ENCODE measurements around the gene PPIL3. TPM values are rescaled to one million over a fixed set of nuclear protein-coding genes. Genes with fewer than 3 reads are reported as not detected.

Gene PPIL3
- total and polyA plus RNA-seq, 2 experiments from 2014 or later: 39.6 to 41.6 TPM

DNA sequence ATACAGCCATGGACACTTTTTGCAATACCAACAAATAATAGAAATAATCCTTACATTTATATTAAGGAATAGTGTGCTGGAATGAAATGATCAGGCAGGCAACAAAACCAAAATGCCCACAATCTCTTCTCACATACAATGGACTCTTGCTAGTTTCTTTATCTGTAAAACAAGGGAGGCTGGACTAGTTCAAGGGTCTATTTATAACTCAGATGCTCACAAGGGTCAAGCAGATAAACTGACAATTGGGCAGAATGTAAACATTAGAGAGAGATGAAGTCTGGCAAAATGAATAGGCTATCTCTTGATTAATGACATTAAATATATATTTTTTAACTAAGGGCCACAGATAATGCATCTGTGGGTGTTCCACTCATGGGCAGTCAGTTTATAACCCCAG lies 11.4 kb downstream of the PPIL3 start:
- H3K27me3 ChIP-seq (replicated peaks; ENCODE audit: insufficient read depth): no peaks in the 10 kb centered on the region
- no peak overlapping the region for H3K27ac ChIP-seq
- H3K4me1 ChIP-seq (ENCODE audit: insufficient read depth): no peaks in the 10 kb centered on the region
- H3K9ac ChIP-seq: no peak overlapping the region
- in situ Hi-C loops (cut with MboI): no loop called here
- no peak for DNase-seq
- TF ChIP-seq EZH2 (IDR thresholded peaks at IDR 0.05; ENCODE audit: insufficient read depth, poor library complexity, severe bottlenecking): no peak
- TF ChIP-seq EZH2phosphoT487 (IDR thresholded peaks at IDR 0.05; ENCODE audit: insufficient read depth, low read depth): no peak
- no peak overlapping the region for H2AFZ ChIP-seq
- no peak overlapping the region for H3K4me2 ChIP-seq (ENCODE audit: unreplicated experiment)
- H3K79me2 ChIP-seq (ENCODE audit: insufficient read depth): no peaks in the 10 kb centered on the region
- no peaks in the 10 kb centered on the region for H3K9me2 ChIP-seq (ENCODE audit: insufficient read depth)
- no peaks in the 10 kb centered on the region for H4K20me1 ChIP-seq (ENCODE audit: insufficient read depth)
- peaks cover 47% of the 10 kb centered on the region for H3K36me3 ChIP-seq (ENCODE audit: low read depth)
- H3K4me3 ChIP-seq: no peak overlapping the region
- no peaks in the 10 kb centered on the region for H3K9me3 ChIP-seq (ENCODE audit: low read depth)
- H3F3A ChIP-seq (ENCODE audit: insufficient read depth): no peaks in the 10 kb centered on the region

DNA sequence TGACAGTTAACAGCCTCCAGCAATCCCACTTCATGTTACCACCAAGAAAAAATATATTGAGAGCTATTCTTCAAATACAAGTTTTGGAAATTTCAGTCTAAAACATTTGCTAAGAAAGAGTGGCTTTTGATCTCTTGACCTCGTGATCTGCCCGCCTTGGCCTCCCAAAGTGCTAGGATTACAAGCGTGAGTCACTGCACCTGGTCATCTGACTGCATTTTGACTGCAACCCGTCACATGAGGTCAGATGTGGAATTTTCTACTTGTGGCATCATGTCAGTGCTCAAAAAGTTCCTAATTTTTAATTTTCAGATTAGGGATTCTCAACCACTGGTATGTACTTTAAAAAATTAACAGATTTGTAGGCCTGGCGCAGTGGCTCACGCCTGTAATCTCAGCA lies 15.3 kb downstream of the PPIL3 start:
- no peaks in the 10 kb centered on the region for H3K4me1 ChIP-seq (ENCODE audit: insufficient read depth)
- no peak for DNase-seq
- H3K4me3 ChIP-seq: no peak overlapping the region
- in situ Hi-C loops (cut with MboI): loop anchor here (25.0 kb wide), 1 partner anchor 911 kb away; the partner anchor contains the start of genes MAIP1 and TYW5
- no peak overlapping the region for H3K27ac ChIP-seq
- H2AFZ ChIP-seq: no peak overlapping the region
- no peaks in the 10 kb centered on the region for H4K20me1 ChIP-seq (ENCODE audit: insufficient read depth)
- H3K9me3 ChIP-seq (ENCODE audit: low read depth): no peaks in the 10 kb centered on the region
- H3K9me2 ChIP-seq (ENCODE audit: insufficient read depth): no peaks in the 10 kb centered on the region
- no peak overlapping the region for H3K9ac ChIP-seq
- H3K79me2 ChIP-seq (ENCODE audit: insufficient read depth): no peaks in the 10 kb centered on the region
- H3F3A ChIP-seq (ENCODE audit: insufficient read depth): no peaks in the 10 kb centered on the region
- no peaks in the 10 kb centered on the region for H3K27me3 ChIP-seq (replicated peaks; ENCODE audit: insufficient read depth)
- no peak for TF ChIP-seq EZH2 (IDR thresholded peaks at IDR 0.05; ENCODE audit: insufficient read depth, poor library complexity, severe bottlenecking)
- no peak for TF ChIP-seq EZH2phosphoT487 (IDR thresholded peaks at IDR 0.05; ENCODE audit: insufficient read depth, low read depth)
- H3K4me2 ChIP-seq (ENCODE audit: unreplicated experiment): no peak overlapping the region
- WGBS, 2 experiments (ENCODE audit: low coverage in 1 of 2, low lambda C conversion rate in 2 of 2, missing lambda C conversion rate in 2 of 2): 98 to 100% methylated on average over 6 of the region's 6 CpGs
- peaks cover 24% of the 10 kb centered on the region for H3K36me3 ChIP-seq (ENCODE audit: low read depth)

DNA sequence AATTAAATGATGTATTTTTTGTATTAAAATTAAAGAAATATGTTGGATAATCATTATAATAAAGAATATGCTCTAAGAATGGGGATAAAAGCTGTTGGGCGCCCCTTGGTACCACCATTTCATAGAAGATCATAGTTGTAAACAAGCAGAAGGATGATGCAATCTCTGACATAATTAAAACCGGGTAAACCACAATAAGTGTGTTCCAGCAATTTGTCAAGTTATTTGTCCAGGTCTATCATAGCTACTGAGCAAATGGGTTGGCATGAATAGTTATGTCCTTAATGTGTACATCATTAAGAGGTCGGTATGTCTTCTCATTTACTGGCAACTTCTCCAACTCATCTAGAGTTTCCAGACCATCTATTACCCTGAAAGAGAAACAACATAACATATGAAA lies 17.7 kb downstream of the PPIL3 start:
- 22 to 27% methylated on average over 3 of the region's 3 CpGs for WGBS, 2 experiments (ENCODE audit: low coverage in 1 of 2, low lambda C conversion rate in 2 of 2, missing lambda C conversion rate in 2 of 2)
- H2AFZ ChIP-seq: no peak overlapping the region
- DNase-seq: no peak

DNA sequence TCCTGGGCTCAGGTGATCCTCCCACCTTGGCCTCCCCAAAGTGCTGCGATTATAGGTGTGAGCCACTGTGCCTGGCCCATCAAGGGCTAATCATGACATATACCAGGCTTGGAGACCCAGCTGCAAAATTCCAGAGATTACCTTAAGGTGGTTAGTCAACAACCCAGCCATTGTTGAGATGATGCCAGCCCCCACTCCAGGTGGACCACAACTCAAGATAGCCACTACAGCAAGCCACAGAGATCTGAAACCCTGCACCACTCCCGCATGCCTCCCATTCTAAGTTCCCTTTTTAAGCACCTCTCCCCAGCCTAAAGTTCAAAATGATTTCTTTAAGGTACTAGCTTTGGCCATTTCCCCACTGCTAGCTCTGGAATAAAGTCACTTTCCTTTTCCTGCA lies 19.9 kb downstream of the PPIL3 start:
- 95 to 98% methylated on average over 2 of the region's 2 CpGs for WGBS, 2 experiments (ENCODE audit: low coverage in 1 of 2, low lambda C conversion rate in 2 of 2, missing lambda C conversion rate in 2 of 2)
- no peak overlapping the region for H3K4me3 ChIP-seq
- TF ChIP-seq EZH2phosphoT487 (IDR thresholded peaks at IDR 0.05; ENCODE audit: insufficient read depth, low read depth): no peak
- TF ChIP-seq EZH2 (IDR thresholded peaks at IDR 0.05; ENCODE audit: insufficient read depth, poor library complexity, severe bottlenecking): no peak
- no peak overlapping the region for H3K9ac ChIP-seq
- in situ Hi-C loops (cut with MboI): loop anchor here (25.0 kb wide), 1 partner anchor 907 kb away; the partner anchor contains the start of genes MAIP1 and TYW5
- no peaks in the 10 kb centered on the region for H3K27me3 ChIP-seq (replicated peaks; ENCODE audit: insufficient read depth)
- 0 out of 2 replicates have a peak, but pooled peaks cover 3% of the 10 kb centered on the region for H3K36me3 ChIP-seq (ENCODE audit: low read depth)
- peaks cover 4% of the 10 kb centered on the region for H3K79me2 ChIP-seq (ENCODE audit: insufficient read depth)
- no peaks in the 10 kb centered on the region for H4K20me1 ChIP-seq (ENCODE audit: insufficient read depth)
- DNase-seq: no peak
- peaks cover 16% of the 10 kb centered on the region for H3K4me1 ChIP-seq (ENCODE audit: insufficient read depth)
- no peak overlapping the region for H3K27ac ChIP-seq
- H3K9me2 ChIP-seq (ENCODE audit: insufficient read depth): no peaks in the 10 kb centered on the region
- no peak overlapping the region for H2AFZ ChIP-seq
- H3K9me3 ChIP-seq (ENCODE audit: low read depth): no peaks in the 10 kb centered on the region
- no peak overlapping the region for H3K4me2 ChIP-seq (ENCODE audit: unreplicated experiment)
- H3F3A ChIP-seq (ENCODE audit: insufficient read depth): peaks cover 20% of the 10 kb centered on the region; the same call in 1 of the 2 replicates

More for the DNA sequence above, 17.7 kb downstream of the PPIL3 start:
- Histone ChIP-seq H3F3A (ENCODE audit: insufficient read depth) (peaks cover 20% of the 10 kb centered on the region; the same call in 1 of the 2 replicates), H3K9me2 (ENCODE audit: insufficient read depth) (no peaks in the 10 kb centered on the region), H4K20me1 (ENCODE audit: insufficient read depth) (no peaks in the 10 kb centered on the region), H3K79me2 (ENCODE audit: insufficient read depth) (no peaks in the 10 kb centered on the region), H3K9ac (no peak overlapping the region), H3K4me3 (no peak overlapping the region), H3K36me3 (ENCODE audit: low read depth) (peaks cover 20% of the 10 kb centered on the region), H3K4me2 (ENCODE audit: unreplicated experiment) (no peak overlapping the region), H3K4me1 (ENCODE audit: insufficient read depth) (peaks cover 13% of the 10 kb centered on the region), H3K27me3 (replicated peaks; ENCODE audit: insufficient read depth) (no peaks in the 10 kb centered on the region), H3K27ac (no peak overlapping the region), H3K9me3 (ENCODE audit: low read depth) (no peaks in the 10 kb centered on the region)
- TF ChIP-seq EZH2phosphoT487 (IDR thresholded peaks at IDR 0.05; ENCODE audit: insufficient read depth, low read depth) (no peak), EZH2 (IDR thresholded peaks at IDR 0.05; ENCODE audit: insufficient read depth, poor library complexity, severe bottlenecking) (no peak)
- in situ Hi-C loops (cut with MboI): loop anchor here (25.0 kb wide), 1 partner anchor 909 kb away; the partner anchor contains the start of genes MAIP1 and TYW5
